RPMI8226 (cell line): Measurements from ENCODE around the gene ZNF124.
"Not testable (repeated sequence)": the region's sequence is repeated elsewhere in the genome, so short reads cannot be mapped to it uniquely, and the experiment has no call there.

Source experiments
- DNase-seq: peaks from one replicate; pipeline ENCODE4 v3.0.0-alpha.2; 2015

Gene ZNF124

DNA sequence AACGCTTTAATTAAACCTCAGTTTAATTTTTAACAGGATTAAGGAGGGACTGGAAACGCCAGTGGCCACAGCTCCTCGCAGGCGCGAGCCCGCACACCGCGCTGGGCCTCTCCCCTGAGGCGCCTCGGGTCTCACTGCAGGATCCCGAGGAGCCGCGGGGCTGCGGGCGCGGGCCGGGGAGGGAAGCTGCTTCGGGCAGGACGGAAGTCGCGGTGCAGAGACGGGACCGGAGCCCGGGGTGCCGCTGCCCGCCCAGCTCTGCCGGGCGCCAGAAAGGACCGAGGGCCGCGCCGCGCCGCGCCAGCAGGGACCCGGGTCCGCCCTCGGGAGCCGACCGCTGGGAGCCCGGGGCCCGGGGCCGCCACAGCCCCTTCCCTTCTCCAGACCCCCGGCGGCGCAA is 377 bp downstream of the ZNF124 start:
- not testable (repeated sequence) for DNase-seq

DNA sequence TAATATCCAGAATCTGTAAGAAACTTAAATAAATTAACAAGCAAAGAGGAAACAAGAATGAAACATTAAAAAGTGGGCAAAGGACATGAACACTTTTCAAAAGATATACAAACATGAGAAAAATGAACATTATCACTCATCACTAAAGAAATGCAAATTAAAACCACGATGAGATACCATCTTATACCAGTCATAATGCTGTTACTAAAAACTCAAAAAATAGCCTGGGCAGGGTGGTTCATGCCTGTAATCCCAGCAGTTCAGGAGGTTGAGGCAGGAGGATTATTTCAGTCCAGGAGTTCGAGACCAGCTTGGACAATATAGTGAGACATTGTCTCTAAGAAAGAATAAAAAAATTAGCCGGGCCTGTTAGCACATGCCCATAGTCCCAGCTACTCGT is 6.1 kb downstream of the ZNF124 start:
- no peak for DNase-seq

DNA sequence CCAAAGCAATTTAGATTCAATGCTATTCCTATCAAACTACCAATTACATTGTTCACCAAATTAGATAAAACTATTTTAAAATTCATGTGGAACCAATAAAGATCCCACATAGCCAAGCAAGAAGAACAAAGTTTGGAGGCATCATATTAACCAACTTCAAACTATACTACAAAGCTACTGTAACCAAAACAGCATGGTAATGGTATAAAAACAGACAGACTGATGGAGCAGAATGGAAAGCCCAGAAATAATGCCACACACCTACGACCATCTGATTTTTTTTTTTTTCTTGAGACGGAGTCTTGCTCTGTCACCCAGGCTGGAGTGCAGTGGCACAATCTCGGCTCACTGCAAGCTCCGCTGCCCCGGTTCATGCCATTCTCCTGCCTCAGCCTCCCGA is 7.1 kb downstream of the ZNF124 start:
- no peak for DNase-seq

DNA sequence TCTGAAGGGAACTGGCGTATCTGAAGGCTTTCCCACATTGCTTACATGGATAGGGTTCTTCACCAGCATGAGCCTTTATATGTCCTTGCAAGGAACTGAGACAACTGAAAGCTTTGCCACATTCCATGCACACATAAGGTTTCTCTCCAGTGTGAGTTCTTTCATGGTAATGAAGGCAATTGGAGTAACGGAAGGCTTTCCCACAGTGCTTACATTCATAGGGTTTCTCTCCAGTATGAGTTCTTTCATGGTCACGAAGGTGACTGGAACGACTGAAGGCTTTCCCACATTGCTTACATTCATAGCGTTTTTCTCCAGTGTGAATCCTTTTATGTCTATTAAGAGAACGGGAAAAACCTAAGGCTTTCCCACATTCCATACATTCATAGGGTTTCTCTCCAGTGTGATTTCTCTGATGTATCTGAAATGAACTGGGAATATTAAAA is 15.0 kb downstream of the ZNF124 start:
- no peak for DNase-seq

DNA sequence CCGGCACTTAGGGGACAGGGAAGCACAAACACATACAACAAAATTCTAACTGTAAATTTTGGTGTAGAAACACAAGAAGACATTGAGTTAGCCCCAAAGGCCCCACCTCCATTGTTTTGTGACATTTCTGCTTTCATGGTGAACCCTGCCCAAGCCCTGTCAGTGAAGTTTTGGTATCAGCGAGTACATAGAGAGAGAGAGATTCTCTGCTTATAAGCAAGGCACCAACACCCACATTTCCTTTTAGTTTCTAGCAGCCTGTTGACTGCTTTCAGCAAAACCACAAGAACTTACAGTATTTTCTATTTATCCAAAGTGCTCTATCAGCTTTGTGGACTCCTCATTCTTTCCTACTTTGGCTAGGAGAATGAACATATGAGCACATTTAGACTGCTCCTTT is 24.0 kb downstream of the ZNF124 start:
- no peak for DNase-seq

DNA sequence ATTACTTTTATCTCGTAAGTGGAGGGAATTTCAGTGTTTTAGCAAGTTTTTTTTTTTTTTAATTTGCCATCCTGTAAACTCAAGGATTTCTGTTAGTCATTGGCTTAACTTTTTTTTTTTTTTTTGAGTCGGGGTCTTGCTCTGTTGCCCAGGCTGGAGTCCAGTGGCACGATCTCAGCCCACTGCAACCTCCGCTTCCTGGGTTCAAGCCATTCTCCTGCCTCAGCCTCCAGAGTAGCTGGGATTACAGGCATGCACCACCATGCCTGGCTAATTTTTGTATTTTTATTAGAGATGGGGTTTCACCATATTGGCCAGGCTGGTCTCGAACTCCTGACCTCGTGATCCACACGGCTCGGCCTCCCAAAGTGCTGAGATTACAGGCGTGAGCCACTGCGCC is 24.7 kb downstream of the ZNF124 start:
- DNase-seq = not testable (repeated sequence)

DNA sequence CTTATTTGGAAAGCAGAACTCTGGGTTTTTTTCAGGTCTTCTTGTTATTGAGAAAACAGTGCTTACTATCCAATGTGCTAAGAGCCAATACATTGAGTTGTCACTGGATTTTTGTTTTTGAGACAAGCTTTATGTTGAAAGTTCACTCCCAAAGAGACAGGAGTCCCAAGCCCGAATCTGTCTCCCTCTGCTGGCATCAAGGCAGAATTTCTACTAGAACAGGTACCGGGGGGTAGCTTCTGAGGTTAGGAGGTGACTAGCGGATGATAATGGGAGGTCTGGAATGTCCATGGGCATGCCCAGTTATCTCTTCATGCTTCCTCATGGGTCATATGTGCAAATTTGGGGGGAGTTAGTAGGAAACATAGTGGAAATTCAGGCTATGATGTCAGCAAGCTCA is 25.1 kb downstream of the ZNF124 start:
- DNase-seq = no peak

DNA sequence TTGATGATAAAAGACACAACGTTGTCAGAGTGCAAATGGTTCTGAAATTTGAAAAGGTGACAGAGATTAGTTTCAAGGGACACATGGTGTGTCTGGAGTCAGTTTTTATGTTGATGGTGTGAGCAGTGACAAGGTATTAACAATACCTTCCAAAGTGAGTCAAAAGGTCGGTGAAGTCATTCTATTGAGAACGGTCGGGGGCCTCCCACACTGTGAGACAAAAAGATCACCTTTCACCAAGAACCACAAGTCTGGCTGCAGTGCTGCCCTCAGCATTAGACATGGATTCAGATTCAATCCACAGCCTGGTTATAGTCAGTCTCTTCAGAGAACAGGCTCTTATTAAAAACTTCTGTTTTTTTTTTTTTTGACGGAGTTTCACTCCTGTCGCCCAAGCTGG is 26.5 kb downstream of the ZNF124 start:
- DNase-seq = no peak

DNA sequence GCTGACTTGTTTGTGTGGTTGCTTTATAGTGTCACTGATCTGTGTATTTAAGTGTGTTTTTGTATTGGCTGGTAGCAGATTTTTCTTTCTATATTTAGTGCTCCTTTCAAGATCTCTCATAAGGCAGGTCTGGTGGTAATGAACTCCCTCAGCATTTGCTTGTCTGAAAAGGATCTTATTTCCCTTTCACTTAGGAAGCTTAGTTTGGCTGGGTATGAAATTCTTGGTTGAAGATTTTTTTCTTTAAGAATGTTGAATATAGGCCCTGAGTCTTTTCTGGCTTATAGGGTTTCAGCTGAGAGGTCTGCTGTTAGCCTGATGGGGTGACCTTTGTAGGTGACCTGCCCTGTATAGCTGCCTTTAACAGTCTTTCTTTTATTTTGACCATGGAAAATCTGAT is 32.3 kb downstream of the ZNF124 start:
- DNase-seq = not testable (repeated sequence)

DNA sequence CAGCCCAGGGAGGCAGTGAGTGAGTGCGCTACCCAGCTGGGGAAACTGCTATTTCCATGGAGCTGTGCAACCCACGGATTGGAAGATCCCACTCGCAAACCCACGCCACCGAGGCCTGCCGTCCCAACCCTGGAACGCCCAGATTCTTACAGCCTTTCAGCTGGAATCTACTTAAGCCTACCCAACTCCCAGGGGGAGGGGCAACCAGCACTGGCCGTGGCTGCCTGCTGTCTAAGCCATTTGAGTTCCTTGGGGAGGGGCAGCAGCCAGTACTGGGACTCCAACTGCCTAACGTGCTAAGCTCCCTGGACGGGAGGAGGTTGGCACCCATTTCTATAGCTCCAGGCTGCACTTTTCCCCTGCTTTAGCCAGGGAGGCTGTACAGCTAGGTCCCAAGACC is 40.6 kb downstream of the ZNF124 start:
- DNase-seq = no peak

DNA sequence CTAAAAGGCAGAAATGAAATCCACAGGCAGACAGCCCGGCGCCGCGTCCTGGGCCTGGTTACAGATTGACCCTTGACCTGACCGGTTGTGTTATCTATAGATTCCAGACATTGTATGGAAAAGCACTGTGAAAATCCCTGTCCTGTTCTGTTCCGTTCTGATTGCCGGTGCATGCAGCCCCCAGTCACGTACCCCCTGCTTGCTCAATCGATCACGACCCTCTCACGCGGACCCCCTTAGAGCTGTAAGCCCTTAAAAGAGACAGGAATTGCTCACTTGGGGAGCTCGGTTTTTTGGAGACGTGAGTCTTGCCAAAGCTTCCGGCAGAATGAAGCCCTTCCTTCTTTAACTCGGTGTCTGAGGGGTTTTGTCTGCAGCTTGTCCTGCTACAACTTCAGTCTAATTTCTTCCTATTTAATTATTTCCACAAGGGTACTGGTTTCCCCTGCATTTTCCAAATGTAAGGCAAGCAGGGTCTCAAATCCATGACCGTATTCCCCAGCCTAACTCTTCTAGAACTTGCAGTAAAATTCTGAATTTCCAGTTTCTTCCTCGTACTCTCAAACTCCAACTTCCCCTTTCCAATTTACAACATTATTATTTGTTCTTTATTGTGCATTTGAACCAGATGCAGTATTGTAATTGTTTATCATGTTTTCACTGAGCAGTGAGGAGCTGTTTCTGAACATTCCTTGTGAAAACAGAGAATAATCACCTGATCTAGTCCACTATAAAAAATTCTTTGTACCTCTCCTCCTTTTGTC is 44.1 kb downstream of the ZNF124 start:
- not testable (repeated sequence) for DNase-seq

DNA sequence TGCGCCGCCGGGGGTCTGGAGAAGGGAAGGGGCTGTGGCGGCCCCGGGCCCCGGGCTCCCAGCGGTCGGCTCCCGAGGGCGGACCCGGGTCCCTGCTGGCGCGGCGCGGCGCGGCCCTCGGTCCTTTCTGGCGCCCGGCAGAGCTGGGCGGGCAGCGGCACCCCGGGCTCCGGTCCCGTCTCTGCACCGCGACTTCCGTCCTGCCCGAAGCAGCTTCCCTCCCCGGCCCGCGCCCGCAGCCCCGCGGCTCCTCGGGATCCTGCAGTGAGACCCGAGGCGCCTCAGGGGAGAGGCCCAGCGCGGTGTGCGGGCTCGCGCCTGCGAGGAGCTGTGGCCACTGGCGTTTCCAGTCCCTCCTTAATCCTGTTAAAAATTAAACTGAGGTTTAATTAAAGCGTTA is 45.2 kb downstream of the ZNF124 start:
- not testable (repeated sequence) for DNase-seq

DNA sequence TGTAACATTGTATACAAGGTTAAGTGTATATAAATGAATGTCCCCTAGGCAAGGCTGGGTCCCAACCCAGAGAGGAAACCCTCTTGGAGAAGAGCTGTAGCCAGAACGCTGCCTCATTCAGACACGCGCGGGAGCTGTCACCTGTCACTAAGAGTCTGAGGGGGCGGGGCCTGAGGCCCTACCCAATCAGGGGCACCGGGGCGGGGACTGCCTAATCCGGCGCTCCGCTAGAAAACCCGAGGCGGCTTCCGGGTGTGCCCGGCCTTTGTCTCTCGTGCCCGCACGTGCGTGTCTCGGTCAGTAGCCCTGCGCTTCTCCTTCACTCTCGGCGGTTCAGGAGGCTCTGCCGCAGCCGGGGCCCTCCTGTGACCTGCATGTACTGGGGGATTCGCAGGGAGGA is 45.7 kb downstream of the ZNF124 start:
- not testable (repeated sequence) for DNase-seq

DNA sequence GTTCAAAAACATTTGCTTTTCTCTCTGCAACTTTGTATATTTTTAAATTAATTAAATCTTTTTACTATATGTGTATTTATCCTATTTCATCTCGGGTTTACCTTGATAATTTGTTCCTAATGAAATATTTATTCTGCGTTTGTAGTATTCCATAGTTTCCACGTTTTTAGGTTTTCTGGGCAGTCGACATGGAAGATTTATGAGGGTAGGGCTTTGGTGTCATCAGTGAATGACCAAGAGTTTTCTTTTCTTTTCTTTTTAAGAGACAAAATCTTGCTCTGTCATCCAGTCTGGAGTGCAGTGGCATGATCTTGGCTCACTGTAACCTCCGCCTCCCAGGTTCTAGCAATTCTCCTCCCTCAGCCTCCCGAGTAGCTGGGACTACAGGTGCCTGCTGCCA is 50.4 kb downstream of the ZNF124 start:
- no peak for DNase-seq

DNA sequence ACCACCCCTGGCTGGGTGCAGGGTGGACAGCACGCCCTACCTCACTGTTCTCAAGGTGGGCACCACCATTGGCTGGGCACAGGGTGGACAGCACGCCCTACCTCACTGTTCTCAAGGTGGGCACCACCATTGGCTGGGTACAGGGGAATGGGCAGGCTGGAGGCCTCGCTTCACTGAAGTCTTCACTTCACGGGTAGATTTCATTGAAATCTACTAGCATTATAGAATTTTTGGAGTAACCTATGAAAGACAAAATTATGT is 51.5 kb downstream of the ZNF124 start:
- DNase-seq = not testable (repeated sequence)

DNA sequence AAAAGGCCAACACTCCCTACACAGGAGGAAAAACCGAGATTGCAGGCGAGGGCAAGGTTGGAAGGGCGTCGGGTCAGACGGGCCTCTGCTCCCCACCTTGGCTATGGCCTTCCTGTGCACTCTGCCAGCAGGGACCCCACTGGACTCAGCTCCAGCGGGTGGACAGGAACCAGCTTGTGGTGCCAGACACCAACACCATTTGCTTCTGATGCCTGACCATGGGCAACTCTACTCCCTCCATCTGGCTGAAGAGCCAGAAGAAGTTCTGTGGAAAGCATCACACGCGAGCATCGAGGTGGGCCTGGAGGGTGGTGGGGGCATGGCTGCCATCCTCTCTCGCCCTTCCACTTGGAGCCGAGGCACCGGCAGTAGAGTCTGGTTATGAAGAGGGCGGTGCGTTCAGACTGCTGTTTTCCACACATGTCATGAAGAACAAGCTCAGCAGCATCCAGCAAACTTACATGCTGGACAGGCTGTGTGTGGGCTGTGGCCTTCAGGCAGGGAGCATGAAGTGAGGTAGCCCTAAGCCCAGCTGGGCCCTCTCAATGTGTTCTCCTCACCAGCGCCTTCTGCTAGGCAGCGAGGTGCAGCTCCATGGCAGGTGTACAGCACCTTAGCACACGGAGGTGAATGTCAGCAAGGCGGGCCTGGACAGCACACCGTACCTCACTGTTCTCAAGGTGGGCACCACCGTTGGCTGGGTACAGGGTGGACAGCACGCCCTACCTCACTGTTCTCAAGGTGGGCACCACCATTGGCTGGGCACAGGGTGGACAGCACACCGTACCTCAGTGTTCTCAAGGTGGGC is 52.0 kb downstream of the ZNF124 start:
- no peak for DNase-seq

DNA sequence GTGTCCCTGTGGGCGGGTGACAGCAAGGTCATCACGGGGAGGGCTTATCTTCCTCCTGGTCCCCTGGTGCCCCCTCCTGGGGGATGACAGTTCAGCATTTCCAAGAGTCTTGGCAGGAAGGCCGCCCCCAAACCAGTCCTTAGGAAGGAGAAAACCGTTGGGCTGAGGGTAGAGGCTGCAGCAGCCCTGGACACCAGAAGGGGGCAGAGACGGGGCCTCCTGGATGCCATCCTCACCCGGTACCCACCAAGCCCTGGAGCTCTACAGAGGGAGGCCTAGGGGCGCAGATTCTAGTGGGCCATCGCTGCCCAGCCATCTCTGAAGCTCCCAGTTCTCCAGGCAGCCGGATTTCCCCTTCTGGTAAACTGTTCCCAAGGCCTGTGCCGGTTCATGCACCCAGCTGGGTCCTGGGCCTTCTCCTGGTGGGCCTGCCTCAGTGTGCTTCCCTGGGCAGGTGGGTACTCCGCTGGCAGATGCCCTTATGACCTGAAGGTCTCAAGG is 52.8 kb downstream of the ZNF124 start:
- peak; percentile 61 for DNase-seq

DNA sequence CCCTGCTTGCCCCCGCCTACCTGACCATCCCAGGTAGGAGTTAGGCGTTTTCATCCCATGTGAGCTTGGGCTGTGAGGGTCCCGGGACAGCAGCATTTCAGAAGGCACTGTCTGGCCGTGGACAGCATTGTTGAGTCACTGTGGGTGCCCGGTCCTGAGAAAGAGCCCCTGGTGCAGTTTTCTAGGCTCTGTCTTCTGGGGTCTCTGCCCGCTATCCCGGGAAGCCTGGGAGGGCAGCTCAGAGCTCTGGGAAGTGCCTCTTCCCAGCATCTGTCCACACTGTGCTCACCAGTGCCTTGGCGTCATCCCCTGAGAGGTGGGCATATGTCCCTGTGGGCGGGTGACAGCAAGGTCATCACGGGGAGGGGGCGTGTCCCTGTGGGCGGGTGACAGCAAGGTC is 56.3 kb downstream of the ZNF124 start:
- DNase-seq = no peak

DNA sequence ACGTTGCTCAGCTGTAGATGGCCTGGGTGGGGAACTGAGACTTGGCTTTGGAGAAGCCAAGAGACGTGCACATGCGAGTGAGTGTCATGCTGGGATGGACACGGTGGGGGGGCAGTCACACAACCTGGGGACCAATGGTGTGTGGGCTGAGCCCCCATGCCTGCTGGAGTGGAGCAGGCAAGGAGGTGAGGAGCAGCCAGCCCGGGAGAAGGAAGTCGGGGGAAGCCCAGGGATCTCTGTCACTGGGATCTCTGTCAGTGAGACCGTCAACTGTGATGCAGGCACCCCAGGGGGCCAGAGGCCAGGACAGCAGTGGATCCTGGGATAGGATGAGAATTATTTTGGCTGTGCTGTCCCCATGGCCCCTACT is 56.7 kb downstream of the ZNF124 start:
- no peak for DNase-seq

DNA sequence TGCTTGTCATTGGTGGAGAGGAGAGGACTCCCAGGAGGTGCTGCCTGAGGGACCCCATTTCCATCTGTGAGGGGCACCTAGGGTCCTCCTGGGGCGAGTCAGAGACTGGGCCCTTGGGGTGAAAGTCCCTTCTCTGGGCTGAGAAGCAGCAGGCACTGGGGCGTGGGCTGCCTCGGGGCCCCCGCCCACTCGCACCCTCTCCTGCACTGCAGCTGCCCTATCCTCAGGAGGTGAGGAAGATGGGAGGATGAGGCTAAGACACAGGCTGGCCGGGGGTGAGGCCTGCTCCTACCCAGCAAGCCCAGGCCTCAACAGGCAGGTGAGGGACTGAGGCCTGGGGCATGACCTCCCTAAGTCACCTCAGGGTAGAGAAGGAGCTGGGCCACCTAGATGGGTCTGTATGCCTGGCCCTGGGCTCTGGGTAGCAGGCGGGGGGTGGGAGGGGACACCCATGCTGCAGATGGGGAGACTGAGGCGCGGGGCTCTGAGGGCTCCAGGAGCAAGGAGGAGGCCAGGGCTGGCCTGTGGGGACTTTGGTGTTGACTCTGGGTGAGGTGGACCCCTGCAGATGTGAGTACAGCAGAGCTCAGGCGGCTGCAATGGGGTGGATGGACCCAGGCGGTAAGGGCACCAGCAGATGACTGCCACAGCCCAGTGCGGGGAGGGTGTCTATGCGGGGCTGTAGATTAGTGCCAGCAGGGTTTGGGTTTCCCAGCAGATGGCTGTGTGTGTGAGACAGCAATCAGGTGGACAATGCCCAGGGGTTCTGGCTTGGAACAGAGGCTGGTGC is 57.3 kb downstream of the ZNF124 start:
- no peak for DNase-seq

DNA sequence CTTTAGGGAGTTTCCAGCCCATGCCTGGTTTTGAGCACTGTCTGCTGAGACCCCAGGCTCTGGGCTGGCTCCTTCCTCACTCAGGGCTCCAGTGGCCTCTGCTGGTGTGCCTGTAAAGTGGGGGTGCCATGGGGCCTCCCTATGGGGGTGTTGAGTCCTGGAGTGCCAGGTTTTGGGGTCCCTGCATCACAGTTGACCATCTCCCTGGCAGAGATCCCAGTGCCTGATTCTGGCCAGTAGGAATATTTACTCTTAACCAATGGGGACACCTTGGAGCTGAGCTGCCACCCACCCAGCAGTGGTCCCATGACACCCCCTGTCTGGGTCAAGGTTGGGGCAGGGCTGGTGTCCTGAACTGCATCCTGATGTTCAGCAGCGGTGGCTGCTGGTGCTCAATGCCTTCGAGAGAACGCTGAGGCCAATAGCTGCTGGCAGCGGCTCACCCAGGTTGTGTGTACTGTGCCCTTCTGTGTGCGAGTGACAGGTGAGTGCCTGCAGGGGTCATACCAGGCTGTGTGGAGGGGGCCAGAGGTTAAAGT is 58.0 kb downstream of the ZNF124 start:
- no peak for DNase-seq

DNA sequence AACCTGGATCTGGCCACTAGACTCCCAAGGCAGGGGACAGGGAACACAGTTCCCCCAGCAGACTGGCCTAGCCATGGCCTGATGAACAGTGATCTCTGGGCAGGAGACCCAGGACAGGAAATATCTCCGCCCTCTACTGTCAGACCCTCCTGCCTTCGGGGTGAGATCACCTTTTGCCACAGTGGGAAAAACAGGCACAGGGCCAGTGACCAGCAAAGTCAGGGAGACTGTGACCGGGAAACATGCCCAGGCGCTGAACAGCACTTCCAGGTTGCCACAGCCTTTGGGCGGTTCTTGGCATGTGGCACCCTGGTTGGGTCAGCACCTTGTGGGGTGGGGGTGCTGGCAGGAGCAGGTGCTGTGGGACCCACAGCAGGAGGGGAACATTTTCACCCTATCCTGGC is 58.7 kb downstream of the ZNF124 start:
- no peak for DNase-seq

DNA sequence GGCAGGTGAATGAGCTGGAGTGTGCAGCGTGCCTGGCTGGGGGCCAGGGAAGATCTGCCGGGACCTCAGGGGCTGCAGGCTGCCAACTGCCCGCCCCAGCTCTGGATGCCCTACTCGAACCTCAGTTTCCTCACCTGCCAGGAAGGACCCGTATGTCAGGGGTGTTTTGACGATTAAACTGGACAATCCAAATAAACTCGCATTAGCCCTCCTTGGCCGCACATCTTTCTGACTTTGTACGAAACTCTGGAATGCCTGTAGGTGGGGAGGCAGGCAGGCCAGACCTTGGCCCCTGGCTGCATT is 59.4 kb downstream of the ZNF124 start:
- no peak for DNase-seq
